Measurements from ENCODE around the gene FNIP2.
"Not testable (repeated sequence)": the region's sequence is repeated elsewhere in the genome, so short reads cannot be mapped to it uniquely, and the experiment has no call there.

FNIP2 gene

DNA sequence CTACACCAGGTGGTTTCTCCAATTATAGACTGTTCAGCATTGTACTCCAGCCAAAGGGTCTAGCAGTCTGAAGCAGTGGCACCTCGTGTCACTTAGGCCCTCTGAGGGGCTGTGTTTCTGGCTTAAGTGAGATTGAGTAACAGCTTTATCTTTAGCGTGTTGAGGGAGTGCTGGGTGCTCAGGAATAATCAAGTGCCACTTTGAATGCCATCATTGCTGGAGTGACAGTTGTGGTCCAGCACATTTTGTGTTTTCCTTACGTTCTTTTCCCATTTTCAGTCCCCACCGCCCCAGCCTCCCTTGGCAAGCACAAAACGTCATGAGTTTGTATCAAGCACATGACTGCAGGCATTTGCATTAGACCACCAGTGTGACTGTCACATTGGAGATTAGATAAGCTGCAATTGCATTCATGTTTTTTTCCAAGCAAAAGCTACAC is 58.7 kb downstream of the FNIP2 start:
- no peaks in the 10 kb centered on the region for H3K27me3 ChIP-seq (ENCODE audit: insufficient read depth, low read length)
- 0 out of 2 replicates have a peak, but pooled peaks cover 6% of the 10 kb centered on the region for H3K36me3 ChIP-seq (ENCODE audit: insufficient read depth, low read length)
- no peaks in the 10 kb centered on the region for H3K4me1 ChIP-seq (ENCODE audit: insufficient read depth, low read length)
- no peak overlapping the region for H3K27ac ChIP-seq (ENCODE audit: low read depth, low read length)
- H3K4me3 ChIP-seq (ENCODE audit: low read length): no peak overlapping the region
- WGBS: 88% methylated on average over 5 of the region's 5 CpGs
- H3K9ac ChIP-seq (ENCODE audit: low read depth, low read length): no peak overlapping the region
- H3K9me3 ChIP-seq (ENCODE audit: insufficient read depth, low read depth, low read length): no peaks in the 10 kb centered on the region

DNA sequence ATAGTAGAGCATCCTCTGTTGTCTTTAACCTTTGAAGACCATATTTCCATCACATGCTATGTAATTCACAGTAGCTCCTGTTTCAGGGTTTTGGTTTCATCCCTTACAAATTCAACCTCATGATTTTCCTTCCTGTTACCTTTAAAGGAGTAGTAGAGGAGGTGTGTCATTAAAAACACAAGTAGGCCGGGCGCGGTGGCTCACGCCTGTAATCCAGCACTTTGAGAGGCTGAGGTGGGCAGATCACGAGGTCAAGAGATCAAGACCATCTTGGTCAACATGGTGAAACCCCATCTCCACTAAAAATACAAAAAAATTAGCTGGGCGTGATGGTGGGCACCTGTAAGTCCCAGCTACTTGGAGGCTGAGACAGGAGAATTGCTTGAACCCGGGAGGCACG is 59.3 kb downstream of the FNIP2 start:
- H3K9ac ChIP-seq (ENCODE audit: low read depth, low read length); H3K36me3 ChIP-seq (ENCODE audit: insufficient read depth, low read length); H3K4me1 ChIP-seq (ENCODE audit: insufficient read depth, low read length); H3K27ac ChIP-seq (ENCODE audit: low read depth, low read length); H3K4me3 ChIP-seq (ENCODE audit: low read length); H3K9me3 ChIP-seq (ENCODE audit: insufficient read depth, low read depth, low read length); H3K27me3 ChIP-seq (ENCODE audit: insufficient read depth, low read length): not testable (repeated sequence)
- 95% methylated on average over 8 of the region's 8 CpGs for WGBS

DNA sequence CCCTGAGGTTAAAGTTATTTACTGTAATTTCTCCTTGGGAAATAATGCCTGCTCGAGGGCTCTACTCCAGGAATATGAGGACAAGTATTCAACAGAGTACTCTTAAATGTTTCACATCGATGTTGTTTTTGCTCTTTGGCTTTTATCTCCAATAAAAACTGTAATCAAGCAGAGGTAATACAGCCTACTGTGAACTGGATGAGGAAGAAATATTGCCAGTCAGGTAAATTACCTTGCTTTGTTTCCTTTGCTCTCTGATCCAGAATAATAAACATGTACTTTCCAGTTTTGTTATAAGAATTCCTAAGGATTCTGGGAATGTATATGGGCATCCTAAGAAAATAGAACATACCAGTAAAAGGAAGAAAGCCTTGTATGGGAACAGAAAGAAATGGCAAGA is 60.4 kb downstream of the FNIP2 start:
- no peak overlapping the region for H3K9ac ChIP-seq (ENCODE audit: low read depth, low read length)
- H3K27me3 ChIP-seq (ENCODE audit: insufficient read depth, low read length): no peaks in the 10 kb centered on the region
- H3K9me3 ChIP-seq (ENCODE audit: insufficient read depth, low read depth, low read length): no peaks in the 10 kb centered on the region
- no peak overlapping the region for H3K27ac ChIP-seq (ENCODE audit: low read depth, low read length)
- H3K4me1 ChIP-seq (ENCODE audit: insufficient read depth, low read length): no peaks in the 10 kb centered on the region
- H3K36me3 ChIP-seq (ENCODE audit: insufficient read depth, low read length): 0 out of 2 replicates have a peak, but pooled peaks cover 6% of the 10 kb centered on the region
- H3K4me3 ChIP-seq (ENCODE audit: low read length): no peak overlapping the region
- WGBS: 91% methylated on average over 2 of the region's 2 CpGs

DNA sequence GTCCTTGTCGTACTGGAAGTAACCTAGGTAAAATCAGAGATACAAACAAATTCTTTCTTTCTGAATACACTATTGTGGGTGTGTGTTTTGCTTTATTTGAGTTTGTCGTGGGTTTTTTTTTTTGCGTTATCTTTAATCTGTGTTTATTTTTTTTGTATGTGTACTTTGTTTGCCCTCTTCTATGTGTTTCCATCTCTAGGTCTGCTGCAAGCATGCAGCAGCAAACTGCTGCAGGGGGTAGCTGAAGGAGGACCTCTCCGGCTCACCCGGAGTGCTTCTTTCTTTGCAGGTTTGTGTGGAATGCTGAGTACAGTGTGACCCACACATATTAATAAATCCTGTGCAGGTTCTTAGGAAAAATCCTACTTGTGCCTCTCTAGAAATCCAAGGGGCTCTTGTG is 64.8 kb downstream of the FNIP2 start:
- Histone ChIP-seq H3K27ac (ENCODE audit: low read depth, low read length) (no peak overlapping the region), H3K4me1 (ENCODE audit: insufficient read depth, low read length) (peaks cover 7% of the 10 kb centered on the region; the same call in 1 of the 2 replicates), H3K4me3 (ENCODE audit: low read length) (no peak overlapping the region), H3K9me3 (ENCODE audit: insufficient read depth, low read depth, low read length) (no peaks in the 10 kb centered on the region), H3K9ac (ENCODE audit: low read depth, low read length) (no peak overlapping the region), H3K27me3 (ENCODE audit: insufficient read depth, low read length) (no peaks in the 10 kb centered on the region), H3K36me3 (ENCODE audit: insufficient read depth, low read length) (0 out of 2 replicates have a peak, but pooled peaks cover 6% of the 10 kb centered on the region)
- WGBS: 88% methylated on average over 5 of the region's 5 CpGs

DNA sequence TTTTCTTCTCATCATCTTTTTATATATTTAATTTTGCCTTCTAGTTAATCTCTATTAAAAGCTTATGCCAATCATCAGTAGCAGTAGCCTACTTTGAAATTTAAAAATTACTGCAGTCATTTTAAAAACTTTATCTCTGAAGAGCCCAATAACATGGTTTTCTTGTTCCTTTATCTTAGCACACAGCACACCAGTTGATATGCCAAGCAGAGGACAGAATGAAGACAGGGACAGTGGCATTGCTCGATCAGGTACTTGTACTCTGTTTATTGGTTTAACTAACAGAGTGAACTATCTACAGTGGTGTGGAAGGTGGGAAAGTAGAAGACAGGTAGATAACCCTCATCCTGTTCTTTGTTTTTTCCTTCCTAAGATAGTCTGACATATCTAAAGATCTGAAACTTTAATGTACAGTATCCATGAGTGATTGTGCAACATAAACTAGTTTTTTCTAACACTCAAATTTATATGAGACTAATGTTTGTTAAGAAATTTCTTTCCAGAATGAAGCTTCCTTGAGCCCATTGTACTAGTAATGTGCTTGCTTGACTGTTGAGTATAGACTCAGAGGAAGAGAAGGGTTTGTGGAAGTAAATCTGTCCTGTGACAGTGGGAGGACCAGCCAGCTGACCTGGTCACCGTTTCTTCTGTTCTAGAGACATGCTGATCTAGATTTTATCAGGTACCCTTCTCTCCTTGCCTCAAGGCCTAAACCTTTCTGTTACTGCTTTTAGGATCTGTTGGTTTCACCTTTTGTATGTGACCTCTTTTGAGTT is 66.6 kb downstream of the FNIP2 start:
- peaks cover 7% of the 10 kb centered on the region; the same call in 1 of the 2 replicates for H3K4me1 ChIP-seq (ENCODE audit: insufficient read depth, low read length)
- WGBS: 89% methylated on average over 2 of the region's 2 CpGs
- no peaks in the 10 kb centered on the region for H3K9me3 ChIP-seq (ENCODE audit: insufficient read depth, low read depth, low read length)
- no peak overlapping the region for H3K9ac ChIP-seq (ENCODE audit: low read depth, low read length)
- no peaks in the 10 kb centered on the region for H3K27me3 ChIP-seq (ENCODE audit: insufficient read depth, low read length)
- no peak overlapping the region for H3K27ac ChIP-seq (ENCODE audit: low read depth, low read length)
- H3K36me3 ChIP-seq (ENCODE audit: insufficient read depth, low read length): 0 out of 2 replicates have a peak, but pooled peaks cover 6% of the 10 kb centered on the region
- H3K4me3 ChIP-seq (ENCODE audit: low read length): no peak overlapping the region

GRCh38 chr4:158836002-158836369 is 67.2 kb downstream of the FNIP2 start:
- no peak overlapping the region for H3K9ac ChIP-seq (ENCODE audit: low read depth, low read length)
- 0 out of 2 replicates have a peak, but pooled peaks cover 6% of the 10 kb centered on the region for H3K36me3 ChIP-seq (ENCODE audit: insufficient read depth, low read length)
- H3K4me1 ChIP-seq (ENCODE audit: insufficient read depth, low read length): peaks cover 7% of the 10 kb centered on the region; the same call in 1 of the 2 replicates
- H3K9me3 ChIP-seq (ENCODE audit: insufficient read depth, low read depth, low read length): no peaks in the 10 kb centered on the region
- H3K4me3 ChIP-seq (ENCODE audit: low read length): no peak overlapping the region
- WGBS: 37% methylated on average over 1 of the region's 1 CpG
- no peak overlapping the region for H3K27ac ChIP-seq (ENCODE audit: low read depth, low read length)
- no peaks in the 10 kb centered on the region for H3K27me3 ChIP-seq (ENCODE audit: insufficient read depth, low read length)

GRCh38 chr4:158836828-158837449 is 68.1 kb downstream of the FNIP2 start:
- Histone ChIP-seq H3K4me1 (ENCODE audit: insufficient read depth, low read length) (peaks cover 7% of the 10 kb centered on the region; the same call in 1 of the 2 replicates), H3K4me3 (ENCODE audit: low read length) (no peak overlapping the region), H3K9ac (ENCODE audit: low read depth, low read length) (no peak overlapping the region), H3K27me3 (ENCODE audit: insufficient read depth, low read length) (no peaks in the 10 kb centered on the region), H3K36me3 (ENCODE audit: insufficient read depth, low read length) (0 out of 2 replicates have a peak, but pooled peaks cover 2% of the 10 kb centered on the region), H3K27ac (ENCODE audit: low read depth, low read length) (no peak overlapping the region), H3K9me3 (ENCODE audit: insufficient read depth, low read depth, low read length) (no peaks in the 10 kb centered on the region)
- WGBS: 86% methylated on average over 4 of the region's 4 CpGs

DNA sequence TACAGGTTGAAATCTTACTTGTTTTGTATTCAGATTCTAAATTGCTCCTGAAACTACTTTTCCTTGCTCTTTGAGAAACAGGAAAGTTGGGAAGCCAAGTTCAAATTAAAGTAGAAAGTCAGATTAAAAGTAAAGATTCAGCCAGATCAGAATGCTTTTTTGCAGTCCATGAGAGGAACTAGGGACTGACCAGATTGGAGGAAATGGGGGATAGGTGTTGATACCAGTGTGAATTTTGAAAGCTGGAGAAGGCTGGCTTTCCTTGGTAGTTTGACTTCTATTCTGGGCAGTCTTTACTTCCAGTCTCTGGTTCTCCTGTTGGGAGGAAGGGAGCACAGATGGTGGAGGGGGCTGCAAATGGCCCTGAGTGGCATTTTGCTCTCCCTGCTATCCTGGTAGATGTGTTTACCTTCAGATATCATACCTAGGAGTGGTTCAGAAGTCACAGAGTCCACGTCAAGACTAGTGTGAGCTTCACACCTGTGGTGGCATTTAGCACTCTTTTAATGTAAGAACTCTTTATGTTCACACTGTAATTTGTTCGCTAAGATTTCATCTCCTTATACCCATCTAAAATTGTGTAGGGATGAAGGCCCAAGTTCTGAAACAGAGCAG is 68.8 kb downstream of the FNIP2 start:
- Histone ChIP-seq H3K36me3 (ENCODE audit: insufficient read depth, low read length) (no peaks in the 10 kb centered on the region), H3K27ac (ENCODE audit: low read depth, low read length) (no peak overlapping the region), H3K27me3 (ENCODE audit: insufficient read depth, low read length) (no peaks in the 10 kb centered on the region), H3K4me1 (ENCODE audit: insufficient read depth, low read length) (peaks cover 7% of the 10 kb centered on the region; the same call in 1 of the 2 replicates), H3K9ac (ENCODE audit: low read depth, low read length) (no peak overlapping the region), H3K9me3 (ENCODE audit: insufficient read depth, low read depth, low read length) (no peaks in the 10 kb centered on the region), H3K4me3 (ENCODE audit: low read length) (no peak overlapping the region)
- WGBS: 81% methylated on average over 1 of the region's 2 CpGs

GRCh38 chr4:158840131-158840530 is 71.3 kb downstream of the FNIP2 start:
- H3K27me3 ChIP-seq (ENCODE audit: insufficient read depth, low read length): no peaks in the 10 kb centered on the region
- H3K27ac ChIP-seq (ENCODE audit: low read depth, low read length): no peak overlapping the region
- H3K4me3 ChIP-seq (ENCODE audit: low read length): no peak overlapping the region
- no peaks in the 10 kb centered on the region for H3K9me3 ChIP-seq (ENCODE audit: insufficient read depth, low read depth, low read length)
- H3K36me3 ChIP-seq (ENCODE audit: insufficient read depth, low read length): no peaks in the 10 kb centered on the region
- 96% methylated on average over 4 of the region's 4 CpGs for WGBS
- peaks cover 18% of the 10 kb centered on the region for H3K4me1 ChIP-seq (ENCODE audit: insufficient read depth, low read length)
- no peak overlapping the region for H3K9ac ChIP-seq (ENCODE audit: low read depth, low read length)

GRCh38 chr4:158841540-158841939 is 72.7 kb downstream of the FNIP2 start:
- Histone ChIP-seq H3K27me3 (ENCODE audit: insufficient read depth, low read length) (no peaks in the 10 kb centered on the region), H3K9me3 (ENCODE audit: insufficient read depth, low read depth, low read length) (no peaks in the 10 kb centered on the region)
- 97% methylated on average over 3 of the region's 3 CpGs for WGBS

More at GRCh38 chr4:158841540-158841939, 72.7 kb downstream of the FNIP2 start:
- H3K4me1 ChIP-seq (ENCODE audit: insufficient read depth, low read length): peaks cover 23% of the 10 kb centered on the region
- no peak overlapping the region for H3K9ac ChIP-seq (ENCODE audit: low read depth, low read length)
- no peaks in the 10 kb centered on the region for H3K36me3 ChIP-seq (ENCODE audit: insufficient read depth, low read length)
- no peak overlapping the region for H3K27ac ChIP-seq (ENCODE audit: low read depth, low read length)
- no peak overlapping the region for H3K4me3 ChIP-seq (ENCODE audit: low read length)

All from HUES64 (cell line).